Mesendoderm (in vitro differentiated cells): ENCODE data around the gene FKBP9.
"Not testable (repeated sequence)": the region's sequence is repeated elsewhere in the genome, so short reads cannot be mapped to it uniquely, and the experiment has no call there.

Experiments
- DNase-seq: peaks from one replicate; pipeline ENCODE4 v3.0.0; 2013
- H2AK5ac ChIP-seq: 2 replicates; pipeline ENCODE4 v1.6.1; 2013; ENCODE audit warnings: low read length, inconsistent platforms
- H2BK120ac ChIP-seq: 2 replicates; pipeline ENCODE4 v1.6.1; 2013; ENCODE audit warnings: low read depth, mild to moderate bottlenecking, low read length, moderate library complexity, mixed read lengths
- H2BK15ac ChIP-seq: replicated peaks from 2 replicates; pipeline ENCODE4 v1.6.1; 2013; ENCODE audit warnings: low read depth, mild to moderate bottlenecking, moderate library complexity
- H2BK5ac ChIP-seq: 2 replicates; pipeline ENCODE4 v1.6.1; 2013; ENCODE audit warnings: low read length, inconsistent platforms
- H3K18ac ChIP-seq: 2 replicates; pipeline ENCODE4 v1.6.1; 2013; ENCODE audit warnings: mild to moderate bottlenecking, low read length, mixed read lengths
- H3K23ac ChIP-seq: one replicate; pipeline ENCODE4 v1.6.1; 2013; ENCODE audit warnings: low read length
- H3K27ac ChIP-seq: 2 replicates; pipeline ENCODE4 v1.5.1; 2013; ENCODE audit warnings: low read depth, mild to moderate bottlenecking, inconsistent platforms, low read length, moderate library complexity
- H3K27me3 ChIP-seq: 2 replicates; pipeline ENCODE4 v1.6.1; 2013; ENCODE audit warnings: low read length, control low read depth, mild to moderate bottlenecking, inconsistent platforms; ENCODE audit not compliant: insufficient read depth, poor library complexity
- H3K36me3 ChIP-seq: 2 replicates; pipeline ENCODE4 v1.6.1; 2013; ENCODE audit warnings: low read length, inconsistent platforms; ENCODE audit not compliant: control insufficient read depth, insufficient read depth
- H3K4ac ChIP-seq: one replicate; pipeline ENCODE4 v1.6.1; 2013; ENCODE audit warnings: low read depth, mild to moderate bottlenecking, low read length, moderate library complexity
- H3K4me1 ChIP-seq: 2 replicates; pipeline ENCODE4 v1.6.1; 2013; ENCODE audit warnings: low read depth, low read length, inconsistent platforms; ENCODE audit not compliant: control insufficient read depth
- H3K4me2 ChIP-seq: 2 replicates; pipeline ENCODE4 v1.6.1; 2013; ENCODE audit warnings: low read length
- H3K4me3 ChIP-seq: 2 replicates; pipeline ENCODE4 v1.5.1; 2013; ENCODE audit warnings: mild to moderate bottlenecking, low read length
- H3K56ac ChIP-seq: one replicate; pipeline ENCODE4 v1.6.1; 2013; ENCODE audit warnings: low read length
- H3K79me1 ChIP-seq: 2 replicates; pipeline ENCODE4 v1.6.1; 2013; ENCODE audit warnings: low read length, inconsistent platforms
- H3K79me2 ChIP-seq: 2 replicates; pipeline ENCODE4 v1.6.1; 2013; ENCODE audit warnings: mild to moderate bottlenecking, low read length; ENCODE audit not compliant: control insufficient read depth, insufficient read depth
- H3K9ac ChIP-seq: 2 replicates; pipeline ENCODE4 v1.6.1; 2013; ENCODE audit warnings: low read length, inconsistent platforms
- H4K5ac ChIP-seq: one replicate; pipeline ENCODE4 v1.6.1; 2013; ENCODE audit warnings: low read length
- H4K8ac ChIP-seq: one replicate; pipeline ENCODE4 v1.6.1; 2013; ENCODE audit warnings: low read depth, mild to moderate bottlenecking, control low read depth, low read length, moderate library complexity
- WGBS: extraction: QIAGEN DNeasy Blood & Tissue Kit; methylation state at CpG from one replicate; pipeline ENCODE4 v1.1.7; 2013; ENCODE audit warnings: low lambda C conversion rate, missing lambda C conversion rate; ENCODE audit not compliant: insufficient coverage; ENCODE audit errors: extremely low coverage; 5-methylcytosine and 5-hydroxymethylcytosine counted together

The FKBP9 gene

DNA sequence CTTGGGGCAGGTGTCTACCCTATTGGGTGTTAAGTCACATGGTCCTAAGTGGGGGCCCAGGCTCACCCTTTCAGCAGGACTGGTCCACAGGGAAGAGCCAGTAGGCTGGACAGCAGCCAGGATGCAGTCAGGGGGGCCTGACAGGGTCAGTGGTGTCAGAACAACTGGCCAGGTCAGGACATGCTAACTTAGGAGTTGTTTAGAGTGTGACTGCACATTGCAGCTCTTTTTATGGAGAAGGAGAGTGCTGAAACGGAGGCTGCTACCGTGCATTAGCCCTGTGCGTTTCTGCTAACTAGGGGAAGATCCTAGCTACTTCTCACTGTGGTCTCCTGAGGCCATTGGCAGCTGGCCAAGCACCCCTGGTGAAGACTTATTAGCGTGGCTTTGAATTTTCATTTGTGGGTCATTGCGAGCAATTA lies 6.7 kb downstream of the FKBP9 start:
- H3K9ac ChIP-seq, H3K4ac ChIP-seq, H3K4me2 ChIP-seq, H3K4me1 ChIP-seq, H3K4me3 ChIP-seq, H3K27me3 ChIP-seq, H3K79me2 ChIP-seq, H2AK5ac ChIP-seq, H4K5ac ChIP-seq, H3K23ac ChIP-seq, H3K18ac ChIP-seq, H2BK15ac ChIP-seq, H3K79me1 ChIP-seq, H3K56ac ChIP-seq, H3K36me3 ChIP-seq, H3K27ac ChIP-seq, H2BK120ac ChIP-seq, DNase-seq, H4K8ac ChIP-seq, H2BK5ac ChIP-seq: not testable (repeated sequence)
- WGBS: no CpG with 5 or more reads among the region's 5 CpGs

DNA sequence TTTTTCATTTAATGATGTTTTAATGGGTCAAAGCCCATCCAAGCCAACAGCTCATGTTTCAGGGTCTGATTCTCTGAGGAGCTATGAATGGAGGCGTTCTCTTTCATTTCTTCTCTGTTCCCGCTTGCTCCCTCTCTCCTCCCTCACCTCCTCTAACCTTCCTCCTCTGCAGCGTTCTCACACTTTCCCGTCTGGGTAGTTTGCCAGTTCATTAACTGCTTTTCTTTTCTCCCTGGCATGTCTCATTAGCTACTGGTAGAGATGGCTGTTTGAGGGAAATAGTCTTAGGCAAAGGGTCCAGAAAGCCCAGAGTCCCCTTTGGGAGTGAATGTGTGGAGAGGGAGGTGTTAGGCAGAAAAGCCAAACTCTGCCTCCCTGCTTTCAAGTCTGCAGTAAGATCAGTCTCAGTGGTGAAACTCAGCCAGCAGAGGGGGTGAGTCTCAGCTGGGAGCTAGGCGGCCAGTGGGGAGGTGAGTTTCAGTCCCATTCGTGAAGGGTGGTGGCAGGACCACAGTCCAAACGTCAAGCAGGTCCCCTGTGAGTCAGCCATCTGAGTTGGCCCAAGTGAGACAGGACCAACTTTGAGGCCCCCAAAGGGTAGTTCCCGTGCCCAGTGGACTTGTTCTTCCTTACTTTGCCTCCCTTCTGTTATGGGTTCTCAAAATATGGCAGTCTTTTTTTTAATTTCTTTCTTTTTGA lies 7.4 kb downstream of the FKBP9 start:
- not testable (repeated sequence) for H3K79me2 ChIP-seq, H4K5ac ChIP-seq, H2AK5ac ChIP-seq, H3K23ac ChIP-seq, H3K79me1 ChIP-seq, H2BK15ac ChIP-seq, H3K9ac ChIP-seq, H3K36me3 ChIP-seq, H3K27me3 ChIP-seq, H3K4me2 ChIP-seq, H2BK5ac ChIP-seq, H3K27ac ChIP-seq, H4K8ac ChIP-seq, H3K4me3 ChIP-seq, H3K4me1 ChIP-seq, H3K4ac ChIP-seq, H3K56ac ChIP-seq, H3K18ac ChIP-seq, H2BK120ac ChIP-seq, DNase-seq
- WGBS: no CpG with 5 or more reads among the region's 8 CpGs

DNA sequence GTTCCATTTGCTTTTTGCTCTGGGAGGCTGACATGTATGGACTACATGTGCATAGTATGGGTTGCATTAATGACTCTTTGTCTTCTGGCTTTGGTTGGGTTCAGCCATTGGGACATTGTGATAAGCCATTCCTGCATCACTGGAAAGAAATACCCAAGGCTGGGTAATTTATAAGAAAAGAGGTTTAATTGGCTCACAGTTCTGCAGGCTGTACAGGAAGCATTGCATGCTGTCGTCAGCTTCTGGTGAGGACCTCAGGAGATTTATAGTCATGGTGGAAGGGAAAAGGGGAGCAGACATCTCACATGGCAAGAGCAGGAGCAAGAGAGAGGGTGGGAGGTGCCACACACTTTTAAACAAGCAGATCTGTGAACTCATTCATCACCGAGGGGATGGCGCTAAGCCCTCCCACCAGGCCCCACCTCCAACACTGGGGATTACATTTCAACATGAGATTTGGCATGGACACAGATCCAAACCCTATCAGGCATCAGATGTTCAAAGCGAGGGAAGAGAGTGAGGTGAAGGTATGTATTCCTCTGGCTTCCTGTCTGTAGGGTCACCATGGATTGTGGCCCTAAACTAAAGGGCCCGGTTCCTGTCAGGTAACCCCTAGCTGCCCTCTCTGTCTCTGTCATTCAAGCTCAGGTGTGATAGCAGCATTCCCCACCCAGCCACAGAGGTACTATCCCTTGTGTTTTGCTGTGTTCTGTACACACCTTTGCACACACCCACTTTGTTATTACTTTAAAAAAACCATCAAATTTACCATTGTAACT lies 9.4 kb downstream of the FKBP9 start:
- H2BK120ac ChIP-seq, H3K4me2 ChIP-seq, H3K27me3 ChIP-seq, H3K9ac ChIP-seq, H2AK5ac ChIP-seq, H2BK5ac ChIP-seq, DNase-seq, H3K79me2 ChIP-seq, H2BK15ac ChIP-seq, H3K27ac ChIP-seq, H3K4me3 ChIP-seq, H3K36me3 ChIP-seq, H3K4me1 ChIP-seq, H3K18ac ChIP-seq, H4K5ac ChIP-seq, H3K23ac ChIP-seq, H4K8ac ChIP-seq, H3K79me1 ChIP-seq, H3K4ac ChIP-seq, H3K56ac ChIP-seq: not testable (repeated sequence)
- WGBS: no CpG with 5 or more reads among the region's 5 CpGs

DNA sequence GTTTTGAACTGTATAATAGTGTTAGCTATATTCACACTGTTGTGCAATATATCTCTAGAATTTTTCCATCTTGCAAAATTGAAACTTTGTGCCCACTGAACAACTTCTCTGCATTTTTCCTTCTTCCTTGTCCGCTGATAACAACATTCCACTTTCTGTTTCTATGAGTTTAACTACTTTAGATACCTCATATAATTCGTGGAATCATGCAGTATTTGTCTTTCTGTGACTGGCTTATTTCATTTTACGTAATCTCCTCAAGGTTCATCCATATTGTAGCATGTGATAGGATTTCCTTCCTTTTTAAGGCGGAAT lies 10.0 kb downstream of the FKBP9 start:
- not testable (repeated sequence) for H2AK5ac ChIP-seq

DNA sequence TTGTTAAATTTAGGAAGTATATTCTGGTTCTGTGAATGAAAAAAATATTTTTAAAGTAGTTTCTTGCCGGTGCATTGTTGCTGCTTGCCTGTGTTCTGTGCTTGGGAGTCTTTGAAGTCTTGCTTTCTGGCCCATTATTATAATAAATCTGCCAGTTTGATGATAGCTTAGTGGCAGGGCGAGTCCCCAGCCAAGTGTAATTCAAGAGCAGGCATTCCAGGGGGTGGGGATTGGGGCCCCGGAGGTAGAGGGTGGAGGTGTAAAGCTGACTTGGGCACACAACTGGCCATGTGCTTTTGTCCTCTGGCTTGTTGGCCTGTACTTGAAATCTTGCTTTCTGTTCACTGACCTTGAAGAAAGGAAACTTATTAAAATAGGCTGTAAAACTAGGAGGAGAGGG lies 14.7 kb downstream of the FKBP9 start:
- H4K5ac ChIP-seq, H2AK5ac ChIP-seq, H3K27me3 ChIP-seq, H3K4me1 ChIP-seq, H3K79me2 ChIP-seq, H4K8ac ChIP-seq, H3K23ac ChIP-seq, H3K4me2 ChIP-seq, H2BK120ac ChIP-seq, H3K27ac ChIP-seq, H3K79me1 ChIP-seq, H3K36me3 ChIP-seq, H2BK15ac ChIP-seq, DNase-seq, H2BK5ac ChIP-seq, H3K18ac ChIP-seq, H3K9ac ChIP-seq, H3K4me3 ChIP-seq, H3K56ac ChIP-seq: not testable (repeated sequence)
- peak overlapping the region; percentile 36 for H3K4ac ChIP-seq
- no CpG with 5 or more reads among the region's 3 CpGs for WGBS

More for the DNA sequence above, 10.0 kb downstream of the FKBP9 start:
- H3K4ac ChIP-seq, H2BK15ac ChIP-seq, H3K79me1 ChIP-seq, H3K79me2 ChIP-seq, H3K23ac ChIP-seq, H3K27me3 ChIP-seq, H3K9ac ChIP-seq, H3K4me2 ChIP-seq, H2BK5ac ChIP-seq, H3K4me1 ChIP-seq, H3K36me3 ChIP-seq, H4K8ac ChIP-seq, DNase-seq, H3K56ac ChIP-seq, H2BK120ac ChIP-seq, H3K4me3 ChIP-seq, H4K5ac ChIP-seq, H3K18ac ChIP-seq, H3K27ac ChIP-seq: not testable (repeated sequence)
- no CpG with 5 or more reads among the region's 4 CpGs for WGBS
